Measurements from ENCODE around the gene KDM7A. TPM values are rescaled to one million over a fixed set of nuclear protein-coding genes. Genes with fewer than 3 reads are reported as not detected.
"Not testable (repeated sequence)": the region's sequence is repeated elsewhere in the genome, so short reads cannot be mapped to it uniquely, and the experiment has no call there.

Gene KDM7A
- total RNA-seq, 4 donors from 2014 or later, result 21.9 to 84.2 (median 54.6) TPM

DNA sequence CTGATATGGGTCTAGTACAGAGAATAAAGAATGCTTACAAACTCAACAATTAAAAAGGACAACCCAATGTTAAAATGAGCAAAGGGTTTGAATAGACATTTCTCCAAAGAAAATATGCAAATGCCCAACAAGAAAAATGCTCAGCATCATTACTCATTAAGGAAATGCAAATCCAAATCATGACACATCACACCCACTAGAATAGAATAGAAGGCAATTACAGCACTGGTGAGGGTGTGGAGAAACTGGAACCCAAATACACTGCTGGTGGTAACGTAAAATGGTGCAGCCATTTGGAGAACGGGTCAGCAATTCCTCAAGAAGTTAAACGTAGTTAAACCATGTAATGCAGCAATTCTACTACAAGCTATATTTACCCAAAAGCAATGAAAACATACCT is 53.8 kb downstream of the KDM7A start:
- Histone ChIP-seq H3K27me3 (no peaks in the 10 kb centered on the region), H3K36me3 (peaks cover 0 to 44% (median 18%) of the 10 kb centered on the region in 4 donors), H3K4me3 (no peak overlapping the region), H3K4me1 (no peaks in the 10 kb centered on the region), H3K9me3 (no peaks in the 10 kb centered on the region), H3K27ac (no peak overlapping the region)
- TF ChIP-seq EP300 (IDR thresholded peaks at IDR 0.05; ENCODE audit: low read depth) (no peak), POLR2A (IDR thresholded peaks at IDR 0.05) (no peak), POLR2AphosphoS5 (IDR thresholded peaks at IDR 0.05) (no peak)
- TF ChIP-seq, protein P1, sequence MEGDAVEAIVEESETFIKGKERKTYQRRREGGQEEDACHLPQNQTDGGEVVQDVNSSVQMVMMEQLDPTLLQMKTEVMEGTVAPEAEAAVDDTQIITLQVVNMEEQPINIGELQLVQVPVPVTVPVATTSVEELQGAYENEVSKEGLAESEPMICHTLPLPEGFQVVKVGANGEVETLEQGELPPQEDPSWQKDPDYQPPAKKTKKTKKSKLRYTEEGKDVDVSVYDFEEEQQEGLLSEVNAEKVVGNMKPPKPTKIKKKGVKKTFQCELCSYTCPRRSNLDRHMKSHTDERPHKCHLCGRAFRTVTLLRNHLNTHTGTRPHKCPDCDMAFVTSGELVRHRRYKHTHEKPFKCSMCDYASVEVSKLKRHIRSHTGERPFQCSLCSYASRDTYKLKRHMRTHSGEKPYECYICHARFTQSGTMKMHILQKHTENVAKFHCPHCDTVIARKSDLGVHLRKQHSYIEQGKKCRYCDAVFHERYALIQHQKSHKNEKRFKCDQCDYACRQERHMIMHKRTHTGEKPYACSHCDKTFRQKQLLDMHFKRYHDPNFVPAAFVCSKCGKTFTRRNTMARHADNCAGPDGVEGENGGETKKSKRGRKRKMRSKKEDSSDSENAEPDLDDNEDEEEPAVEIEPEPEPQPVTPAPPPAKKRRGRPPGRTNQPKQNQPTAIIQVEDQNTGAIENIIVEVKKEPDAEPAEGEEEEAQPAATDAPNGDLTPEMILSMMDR (IDR thresholded peaks at IDR 0.05), result no peak
- in situ Hi-C loops (cut with MboI; ENCODE audit: low pct_ligation_motif_present in 1 of 4, low pct_unique_long_range_greater_than_20kb in 1 of 4, low sequenced_read_pairs in 3 of 4), result no loop called here
- intact Hi-C loops (cut with DNase I; ENCODE audit: low total_unique reads), result no loop called here
- no peak for DNase-seq
- 84 to 95% methylated on average over 3 of the region's 3 CpGs for WGBS, 2 donors (ENCODE audit: low coverage in 1 of 2)

DNA sequence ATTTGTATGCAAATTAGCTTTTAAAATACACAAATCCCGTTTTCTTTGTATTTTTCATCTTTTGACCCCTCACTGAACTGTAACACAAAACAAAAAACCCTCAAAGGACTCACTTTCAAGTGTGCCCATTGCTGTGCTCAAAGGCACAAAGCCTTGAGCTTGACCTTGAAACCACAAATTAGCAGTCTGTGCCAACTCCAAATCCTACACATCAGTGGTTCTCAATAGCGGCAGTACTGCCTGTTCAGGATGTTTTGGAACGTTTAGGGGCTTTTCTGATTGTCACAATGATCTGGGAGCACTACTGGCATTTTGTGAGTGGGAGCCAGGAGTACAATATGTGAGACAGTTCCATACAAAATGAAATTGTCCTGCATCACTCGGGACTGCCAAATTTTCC is 55.5 kb downstream of the KDM7A start:
- in situ Hi-C loops (cut with MboI; ENCODE audit: low pct_ligation_motif_present in 1 of 4, low pct_unique_long_range_greater_than_20kb in 1 of 4, low sequenced_read_pairs in 3 of 4), result no loop called here
- Histone ChIP-seq H3K4me3 (no peak overlapping the region), H3K4me1 (no peaks in the 10 kb centered on the region), H3K9me3 (no peaks in the 10 kb centered on the region), H3K27ac (no peak overlapping the region), H3K27me3 (no peaks in the 10 kb centered on the region), H3K36me3 (peaks cover 0 to 49% (median 24%) of the 10 kb centered on the region in 4 donors)
- DNase-seq, result no peak
- intact Hi-C loops (cut with DNase I; ENCODE audit: low total_unique reads), result no loop called here
- TF ChIP-seq POLR2A (IDR thresholded peaks at IDR 0.05) (no peak), EP300 (IDR thresholded peaks at IDR 0.05; ENCODE audit: low read depth) (no peak), POLR2AphosphoS5 (IDR thresholded peaks at IDR 0.05) (no peak)
- TF ChIP-seq, protein P1 (IDR thresholded peaks at IDR 0.05), result no peak
- 0 to 68% methylated on average over 1 to 4 of the region's 4 CpGs for WGBS, 2 donors (ENCODE audit: low coverage in 1 of 2)

DNA sequence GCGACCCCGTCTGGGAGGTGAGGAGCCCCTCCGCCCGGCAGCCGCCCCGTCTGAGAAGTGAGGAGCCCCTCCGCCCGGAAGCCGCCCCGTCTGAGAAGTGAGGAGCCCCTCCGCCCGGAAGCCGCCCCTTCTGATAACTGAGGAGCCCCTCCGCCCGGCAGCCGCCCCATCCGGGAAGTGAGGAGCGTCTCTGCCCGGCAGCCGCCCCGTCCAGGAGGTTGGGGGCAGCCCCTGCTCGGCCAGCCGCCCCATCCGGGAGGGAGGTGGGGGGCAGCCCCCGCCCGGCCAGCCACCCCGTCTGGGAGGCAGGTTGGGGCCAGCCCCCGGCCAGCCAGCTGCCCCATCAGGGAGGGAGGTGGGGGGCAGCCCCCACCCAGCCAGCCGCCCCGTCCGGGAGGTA is 62.0 kb downstream of the KDM7A start:
- H3K36me3 ChIP-seq, result peaks cover 0 to 80% (median 29%) of the 10 kb centered on the region in 4 donors
- DNase-seq, result not testable (repeated sequence)
- 97% methylated on average over 16 of the region's 31 CpGs; no CpG with 5 or more reads in 1 of the 2 donors for WGBS, 2 donors (ENCODE audit: low coverage in 1 of 2)

DNA sequence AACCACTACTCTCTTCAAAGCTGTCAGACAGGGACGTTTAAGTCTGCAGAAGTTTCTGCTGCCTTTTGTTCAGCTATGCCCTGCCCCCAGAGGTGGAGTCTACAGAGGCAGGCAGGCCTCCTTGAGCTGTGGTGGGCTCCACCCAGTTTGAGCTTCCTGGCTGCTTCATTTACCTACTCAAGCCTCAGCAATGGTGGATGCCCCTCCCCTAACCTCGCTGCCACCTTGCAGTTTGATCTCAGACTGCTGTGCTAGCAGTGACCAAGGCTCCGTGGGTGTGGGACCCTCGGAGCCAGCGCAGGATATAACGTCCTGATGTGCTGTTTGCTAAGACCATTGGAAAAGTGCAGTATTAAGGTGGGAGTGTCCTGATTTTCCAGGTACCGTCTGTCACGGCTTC is 68.0 kb downstream of the KDM7A start:
- peaks cover 0 to 45% (median 19%) of the 10 kb centered on the region in 4 donors for H3K36me3 ChIP-seq
- H3K4me1 ChIP-seq; H3K27ac ChIP-seq; intact Hi-C loops (cut with DNase I; ENCODE audit: low total_unique reads); DNase-seq; H3K27me3 ChIP-seq; H3K9me3 ChIP-seq; H3K4me3 ChIP-seq; in situ Hi-C loops (cut with MboI; ENCODE audit: low pct_ligation_motif_present in 1 of 4, low pct_unique_long_range_greater_than_20kb in 1 of 4, low sequenced_read_pairs in 3 of 4): not testable (repeated sequence)
- WGBS, 2 donors (ENCODE audit: low coverage in 1 of 2), result 88% methylated on average over 8 of the region's 8 CpGs; no CpG with 5 or more reads in 1 of the 2 donors

More for the DNA sequence above, 62.0 kb downstream of the KDM7A start:
- intact Hi-C loops (cut with DNase I; ENCODE audit: low total_unique reads); H3K4me1 ChIP-seq; H3K9me3 ChIP-seq; H3K27ac ChIP-seq; H3K27me3 ChIP-seq; H3K4me3 ChIP-seq; in situ Hi-C loops (cut with MboI; ENCODE audit: low pct_ligation_motif_present in 1 of 4, low pct_unique_long_range_greater_than_20kb in 1 of 4, low sequenced_read_pairs in 3 of 4): not testable (repeated sequence)

DNA sequence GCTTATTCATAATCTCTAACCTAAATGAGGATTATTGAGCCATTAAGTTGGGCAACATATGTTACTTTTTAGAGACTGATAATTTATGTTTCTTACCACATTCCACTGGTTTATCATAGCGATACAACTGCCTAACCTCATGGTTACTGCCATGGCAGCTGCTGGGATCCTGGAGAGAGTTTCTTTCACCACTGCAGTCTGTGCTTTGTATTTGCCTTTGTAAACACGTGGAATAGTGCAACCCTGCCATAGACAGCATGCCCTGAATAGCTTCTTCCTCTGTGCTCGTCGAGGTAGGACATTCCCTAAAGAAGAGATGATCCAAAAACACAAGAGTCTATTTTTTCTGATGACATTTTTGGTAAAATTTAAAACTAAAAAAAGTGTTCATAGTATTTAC is 80.3 kb downstream of the KDM7A start:
- intact Hi-C loops (cut with DNase I; ENCODE audit: low total_unique reads) (no loop called here), in situ Hi-C loops (cut with MboI; ENCODE audit: low pct_ligation_motif_present in 1 of 4, low pct_unique_long_range_greater_than_20kb in 1 of 4, low sequenced_read_pairs in 3 of 4) (loop anchor here in 1 of 4 donors (25.0 kb wide), 1 partner anchor 241 kb away; no protein-coding TSS in a partner anchor)
- Histone ChIP-seq H3K4me3 (no peak overlapping the region), H3K27me3 (no peaks in the 10 kb centered on the region), H3K4me1 (peaks cover 0 to 6% (median 0%) of the 10 kb centered on the region in 4 donors), H3K27ac (no peak overlapping the region), H3K9me3 (no peaks in the 10 kb centered on the region), H3K36me3 (peaks cover 0 to 85% (median 41%) of the 10 kb centered on the region in 4 donors)
- TF ChIP-seq, protein P1 (IDR thresholded peaks at IDR 0.05), result no peak
- TF ChIP-seq POLR2A (IDR thresholded peaks at IDR 0.05), result no peak
- TF ChIP-seq POLR2AphosphoS5 (IDR thresholded peaks at IDR 0.05), result no peak
- no peak for TF ChIP-seq EP300 (IDR thresholded peaks at IDR 0.05; ENCODE audit: low read depth)
- WGBS, 2 donors (ENCODE audit: low coverage in 1 of 2), result 82 to 89% methylated on average over 4 of the region's 4 CpGs
- no peak for DNase-seq

Data from transverse colon (tissue), 4 donors.